ENCODE data around the gene CCDC148.
A peak's percentile ranks its signal among the peaks of the same experiment; 100 is the strongest.

The CCDC148 gene

GRCh38 chr2:158266111-158266510, 190.4 kb downstream of the CCDC148 start:
- no peak for DNase-seq (ENCODE audit: low read depth, low spot score)
- no peak for TF ChIP-seq EZH2 (IDR thresholded peaks at IDR 0.05)
- TF ChIP-seq FOXP2 (optimal IDR thresholded peaks at IDR 0.05; ENCODE audit: control extremely low read depth, extremely low read length, insufficient read depth), result no peak
- TF ChIP-seq POLR2AphosphoS5 (IDR thresholded peaks at IDR 0.05; ENCODE audit: borderline replicate concordance, low read depth, low read length), result no peak
- no peaks in the 10 kb centered on the region for H3K9me3 ChIP-seq (ENCODE audit: low read depth, low read length)
- no peaks in the 10 kb centered on the region for H3K36me3 ChIP-seq (ENCODE audit: insufficient read depth, low read length)
- H3K4me3 ChIP-seq, result no peak overlapping the region
- H3K27ac ChIP-seq, result no peak overlapping the region
- H3K9ac ChIP-seq (ENCODE audit: insufficient read length), result no peak overlapping the region

DNA sequence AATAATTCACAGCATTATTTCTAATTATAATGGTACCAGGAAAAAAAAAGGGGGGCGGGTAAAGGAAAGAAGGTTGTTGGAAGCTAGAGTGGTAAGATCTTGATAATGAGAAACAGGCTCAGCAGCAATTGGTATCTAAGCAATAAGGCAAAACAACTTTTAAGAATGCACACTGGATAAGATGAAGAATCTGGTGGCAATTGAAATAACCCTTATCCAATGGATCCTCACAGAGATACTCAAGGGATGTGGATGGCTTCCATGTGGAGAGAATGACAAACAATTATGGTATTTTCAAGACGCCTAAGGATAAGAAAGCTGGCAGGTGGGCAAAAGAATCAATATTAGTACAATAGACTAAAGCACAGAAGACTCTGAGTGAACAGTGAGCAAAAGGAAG, 201.3 kb downstream of the CCDC148 start:
- H3K27ac ChIP-seq, result no peak overlapping the region
- H3K36me3 ChIP-seq (ENCODE audit: insufficient read depth, low read length), result no peaks in the 10 kb centered on the region
- no peak overlapping the region for H3K4me3 ChIP-seq
- TF ChIP-seq FOXP2 (optimal IDR thresholded peaks at IDR 0.05; ENCODE audit: control extremely low read depth, extremely low read length, insufficient read depth) (no peak), EZH2 (IDR thresholded peaks at IDR 0.05) (no peak), POLR2AphosphoS5 (IDR thresholded peaks at IDR 0.05; ENCODE audit: borderline replicate concordance, low read depth, low read length) (no peak)
- no peak overlapping the region for H3K9ac ChIP-seq (ENCODE audit: insufficient read length)
- DNase-seq (ENCODE audit: low read depth, low spot score), result no peak
- H3K9me3 ChIP-seq (ENCODE audit: low read depth, low read length), result no peaks in the 10 kb centered on the region

GRCh38 chr2:158253170-158253569, 203.4 kb downstream of the CCDC148 start:
- no peaks in the 10 kb centered on the region for H3K9me3 ChIP-seq (ENCODE audit: low read depth, low read length)
- no peak overlapping the region for H3K27ac ChIP-seq
- H3K36me3 ChIP-seq (ENCODE audit: insufficient read depth, low read length), result no peaks in the 10 kb centered on the region
- H3K9ac ChIP-seq (ENCODE audit: insufficient read length), result no peak overlapping the region
- no peak for TF ChIP-seq EZH2 (IDR thresholded peaks at IDR 0.05)
- no peak for TF ChIP-seq POLR2AphosphoS5 (IDR thresholded peaks at IDR 0.05; ENCODE audit: borderline replicate concordance, low read depth, low read length)
- TF ChIP-seq FOXP2 (optimal IDR thresholded peaks at IDR 0.05; ENCODE audit: control extremely low read depth, extremely low read length, insufficient read depth), result no peak
- H3K4me3 ChIP-seq, result no peak overlapping the region
- DNase-seq (ENCODE audit: low read depth, low spot score), result no peak

DNA sequence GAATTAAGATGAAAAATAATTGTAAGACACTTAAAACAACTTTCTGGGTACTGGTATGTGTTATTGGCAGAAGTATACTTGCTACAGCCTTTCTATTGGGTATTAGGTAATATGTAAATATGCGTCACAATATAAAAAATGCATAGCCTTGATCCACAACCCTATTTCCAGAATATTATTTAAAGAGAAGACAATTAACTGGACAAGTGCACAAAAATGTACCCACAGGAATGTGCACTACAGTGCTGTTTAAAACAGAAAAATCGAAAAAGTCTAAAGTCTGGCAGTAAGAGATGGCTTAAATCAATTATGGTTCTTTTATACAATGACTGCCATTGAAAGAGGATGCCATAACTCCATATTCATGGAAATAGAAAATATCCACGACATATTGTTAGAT, 205.2 kb downstream of the CCDC148 start:
- H3K9me3 ChIP-seq (ENCODE audit: low read depth, low read length), result no peaks in the 10 kb centered on the region
- no peaks in the 10 kb centered on the region for H3K36me3 ChIP-seq (ENCODE audit: insufficient read depth, low read length)
- no peak overlapping the region for H3K27ac ChIP-seq
- no peak overlapping the region for H3K9ac ChIP-seq (ENCODE audit: insufficient read length)
- TF ChIP-seq POLR2AphosphoS5 (IDR thresholded peaks at IDR 0.05; ENCODE audit: borderline replicate concordance, low read depth, low read length) (no peak), FOXP2 (optimal IDR thresholded peaks at IDR 0.05; ENCODE audit: control extremely low read depth, extremely low read length, insufficient read depth) (no peak), EZH2 (IDR thresholded peaks at IDR 0.05) (no peak)
- no peak for DNase-seq (ENCODE audit: low read depth, low spot score)
- no peak overlapping the region for H3K4me3 ChIP-seq

DNA sequence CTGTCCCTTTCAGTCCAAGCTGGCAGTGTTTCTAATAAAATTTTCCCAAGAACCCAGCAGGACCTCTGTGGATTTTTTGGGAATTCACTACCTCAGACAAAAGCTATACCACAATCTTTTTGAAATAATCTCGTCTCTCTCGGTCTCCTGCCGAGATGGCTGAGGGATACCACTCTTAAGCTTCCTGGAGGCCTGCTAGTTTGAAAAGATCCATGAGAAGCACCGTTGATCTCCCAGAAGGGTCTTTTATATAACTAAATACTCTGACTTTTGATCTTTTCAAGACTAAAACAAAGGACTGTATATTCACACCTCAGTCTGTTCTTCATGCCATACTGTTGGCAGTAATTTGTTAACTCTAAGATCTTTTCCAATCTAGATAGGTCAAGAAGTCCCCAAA, 213.2 kb downstream of the CCDC148 start:
- TF ChIP-seq EZH2 (IDR thresholded peaks at IDR 0.05) (no peak), FOXP2 (optimal IDR thresholded peaks at IDR 0.05; ENCODE audit: control extremely low read depth, extremely low read length, insufficient read depth) (no peak), POLR2AphosphoS5 (IDR thresholded peaks at IDR 0.05; ENCODE audit: borderline replicate concordance, low read depth, low read length) (no peak)
- no peaks in the 10 kb centered on the region for H3K9me3 ChIP-seq (ENCODE audit: low read depth, low read length)

GRCh38 chr2:158242280-158242679, 214.3 kb downstream of the CCDC148 start:
- H3K4me3 ChIP-seq, result no peak overlapping the region
- no peaks in the 10 kb centered on the region for H3K36me3 ChIP-seq (ENCODE audit: insufficient read depth, low read length)
- H3K9me3 ChIP-seq (ENCODE audit: low read depth, low read length), result no peaks in the 10 kb centered on the region
- no peak for DNase-seq (ENCODE audit: low read depth, low spot score)
- H3K9ac ChIP-seq (ENCODE audit: insufficient read length), result no peak overlapping the region
- TF ChIP-seq FOXP2 (optimal IDR thresholded peaks at IDR 0.05; ENCODE audit: control extremely low read depth, extremely low read length, insufficient read depth) (no peak), EZH2 (IDR thresholded peaks at IDR 0.05) (no peak), POLR2AphosphoS5 (IDR thresholded peaks at IDR 0.05; ENCODE audit: borderline replicate concordance, low read depth, low read length) (no peak)
- H3K27ac ChIP-seq, result no peak overlapping the region

More for the DNA sequence above, 213.2 kb downstream of the CCDC148 start:
- Histone ChIP-seq H3K27ac (no peak overlapping the region), H3K36me3 (ENCODE audit: insufficient read depth, low read length) (no peaks in the 10 kb centered on the region), H3K4me3 (no peak overlapping the region), H3K9ac (ENCODE audit: insufficient read length) (no peak overlapping the region)
- no peak for DNase-seq (ENCODE audit: low read depth, low spot score)

- DNase-seq (ENCODE audit: low read depth, low spot score), result no peak
- no peaks in the 10 kb centered on the region for H3K9me3 ChIP-seq (ENCODE audit: low read depth, low read length)
- H3K4me3 ChIP-seq, result no peak overlapping the region
- TF ChIP-seq FOXP2 (optimal IDR thresholded peaks at IDR 0.05; ENCODE audit: control extremely low read depth, extremely low read length, insufficient read depth), result no peak
- no peak for TF ChIP-seq EZH2 (IDR thresholded peaks at IDR 0.05)
- no peak for TF ChIP-seq POLR2AphosphoS5 (IDR thresholded peaks at IDR 0.05; ENCODE audit: borderline replicate concordance, low read depth, low read length)
- no peak overlapping the region for H3K27ac ChIP-seq
- no peak overlapping the region for H3K9ac ChIP-seq (ENCODE audit: insufficient read length)
- H3K36me3 ChIP-seq (ENCODE audit: insufficient read depth, low read length), result no peaks in the 10 kb centered on the region
These were observed 215.6 kb downstream of the CCDC148 start for GRCh38 chr2:158240975-158241374.

- H3K27ac ChIP-seq, result no peak overlapping the region
- H3K9me3 ChIP-seq (ENCODE audit: low read depth, low read length), result no peaks in the 10 kb centered on the region
- no peaks in the 10 kb centered on the region for H3K36me3 ChIP-seq (ENCODE audit: insufficient read depth, low read length)
- TF ChIP-seq FOXP2 (optimal IDR thresholded peaks at IDR 0.05; ENCODE audit: control extremely low read depth, extremely low read length, insufficient read depth), result no peak
- TF ChIP-seq EZH2 (IDR thresholded peaks at IDR 0.05), result no peak
- TF ChIP-seq POLR2AphosphoS5 (IDR thresholded peaks at IDR 0.05; ENCODE audit: borderline replicate concordance, low read depth, low read length), result no peak
- H3K4me3 ChIP-seq, result no peak overlapping the region
- H3K9ac ChIP-seq (ENCODE audit: insufficient read length), result no peak overlapping the region
- no peak for DNase-seq (ENCODE audit: low read depth, low spot score)
These were observed 217.3 kb downstream of the CCDC148 start for GRCh38 chr2:158239271-158239670.

DNA sequence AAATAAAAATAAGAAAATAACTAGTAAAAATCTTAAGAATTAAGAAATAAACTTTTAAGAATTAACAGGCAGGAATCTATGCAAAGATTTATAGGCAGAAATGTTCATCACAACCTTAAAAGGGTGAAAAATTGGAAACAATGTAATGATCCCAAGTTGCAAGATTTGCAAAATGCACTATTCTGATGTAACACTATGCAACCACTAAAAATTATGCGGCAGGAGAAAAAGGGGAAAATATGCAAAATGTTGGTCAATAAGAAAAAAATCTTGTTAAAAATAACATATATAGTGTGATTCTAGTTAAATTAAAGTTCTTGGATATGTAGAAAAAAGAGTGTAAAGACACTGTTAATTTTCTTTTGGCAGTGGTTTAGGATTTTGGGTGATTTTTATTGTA, 222.1 kb downstream of the CCDC148 start:
- Histone ChIP-seq H3K9me3 (ENCODE audit: low read depth, low read length) (no peaks in the 10 kb centered on the region), H3K27ac (peak overlapping the region; percentile 62), H3K9ac (ENCODE audit: insufficient read length) (peak overlapping the region; percentile 66), H3K4me3 (0 out of 2 replicates have a peak overlapping the region, but pooled peaks have one; percentile 10), H3K36me3 (ENCODE audit: insufficient read depth, low read length) (no peaks in the 10 kb centered on the region)
- DNase-seq (ENCODE audit: low read depth, low spot score), result peak; percentile 10
- TF ChIP-seq POLR2AphosphoS5 (IDR thresholded peaks at IDR 0.05; ENCODE audit: borderline replicate concordance, low read depth, low read length) (no peak), EZH2 (IDR thresholded peaks at IDR 0.05) (no peak), FOXP2 (optimal IDR thresholded peaks at IDR 0.05; ENCODE audit: control extremely low read depth, extremely low read length, insufficient read depth) (no peak)
